ENCODE data around the gene NOTUM.

The NOTUM gene

GRCh38 chr17:81935709-81936084, 25.3 kb downstream of the NOTUM start:
- DNase-seq (ENCODE audit: low spot score) = no peak

DNA sequence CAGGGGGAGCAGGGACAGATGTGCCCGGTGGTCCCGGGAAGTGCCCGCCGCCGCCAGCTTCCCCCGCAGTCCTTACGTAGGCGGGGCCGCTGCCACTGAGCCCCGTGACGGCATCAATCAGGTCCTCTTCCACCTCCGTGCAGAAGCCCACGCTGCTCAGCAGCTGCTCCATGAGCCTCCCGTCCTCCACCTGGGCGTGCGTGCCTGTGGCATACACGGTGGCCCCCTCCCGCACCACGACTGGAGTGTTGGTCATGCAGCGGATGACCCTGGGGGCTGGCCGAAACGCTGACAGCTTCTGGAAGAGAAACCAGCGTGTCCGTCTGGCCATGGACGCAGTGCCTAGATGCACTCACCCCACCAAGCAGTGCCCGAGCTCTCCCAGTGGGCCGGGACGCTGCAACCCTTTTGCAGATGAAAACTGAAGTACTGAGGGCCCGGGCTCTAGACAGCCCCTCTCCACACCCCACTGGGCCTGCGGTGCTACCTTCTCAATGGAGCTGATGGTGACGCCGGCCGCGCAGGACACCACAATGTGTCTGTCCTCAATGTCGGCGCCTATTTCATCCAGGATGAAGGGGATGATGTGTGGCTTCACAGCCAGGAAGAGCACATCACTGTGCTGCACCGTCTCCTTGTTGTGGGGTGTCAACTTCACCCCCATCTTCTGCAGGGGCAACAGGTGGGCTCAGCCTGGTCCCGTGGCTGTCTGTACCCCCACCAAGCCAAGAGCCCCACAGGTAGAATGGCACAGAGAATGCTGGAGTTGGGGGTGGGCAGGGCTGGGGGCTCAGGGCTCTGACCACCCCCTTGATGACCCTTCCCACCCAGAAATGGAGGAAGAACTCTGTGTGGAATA, 25.9 kb downstream of the NOTUM start:
- DNase-seq (ENCODE audit: low spot score) = no peak

GRCh38 chr17:81934098-81934757, 26.8 kb downstream of the NOTUM start:
- DNase-seq (ENCODE audit: low spot score) = no peak

DNA sequence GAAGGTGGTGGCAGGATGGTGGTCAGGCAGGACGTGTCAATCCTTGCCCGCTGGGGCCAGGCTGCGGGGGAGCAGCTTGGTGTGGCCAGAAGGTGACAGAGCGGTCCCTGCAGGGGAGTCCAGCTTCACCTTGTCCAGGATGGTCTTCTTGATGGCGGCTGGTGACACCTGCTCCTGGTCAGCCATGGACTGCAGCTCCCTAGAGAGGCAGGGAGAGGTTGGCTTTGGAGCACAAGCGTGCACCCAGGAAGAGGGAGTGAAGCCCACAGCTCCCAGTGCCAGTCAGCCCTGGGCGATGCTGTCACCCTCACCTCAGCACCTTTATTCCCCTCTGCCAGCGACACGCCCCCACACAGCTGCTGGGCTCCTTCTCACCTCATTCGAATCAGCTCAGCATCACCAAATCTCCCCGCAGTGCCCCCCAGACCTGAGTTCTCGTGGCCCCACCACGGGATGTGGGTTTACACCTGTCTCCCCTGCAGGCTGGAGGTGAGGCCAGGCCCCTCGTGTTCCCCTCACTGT, 27.7 kb downstream of the NOTUM start:
- DNase-seq (ENCODE audit: low spot score) = no peak

GRCh38 chr17:81932333-81932983, 28.5 kb downstream of the NOTUM start:
- no peak for DNase-seq (ENCODE audit: low spot score)

GRCh38 chr17:81931557-81932332, 29.2 kb downstream of the NOTUM start:
- DNase-seq (ENCODE audit: low spot score) = no peak

- DNase-seq (ENCODE audit: low spot score) = no peak
These were observed 29.8 kb downstream of the NOTUM start for GRCh38 chr17:81931189-81931556.

DNA sequence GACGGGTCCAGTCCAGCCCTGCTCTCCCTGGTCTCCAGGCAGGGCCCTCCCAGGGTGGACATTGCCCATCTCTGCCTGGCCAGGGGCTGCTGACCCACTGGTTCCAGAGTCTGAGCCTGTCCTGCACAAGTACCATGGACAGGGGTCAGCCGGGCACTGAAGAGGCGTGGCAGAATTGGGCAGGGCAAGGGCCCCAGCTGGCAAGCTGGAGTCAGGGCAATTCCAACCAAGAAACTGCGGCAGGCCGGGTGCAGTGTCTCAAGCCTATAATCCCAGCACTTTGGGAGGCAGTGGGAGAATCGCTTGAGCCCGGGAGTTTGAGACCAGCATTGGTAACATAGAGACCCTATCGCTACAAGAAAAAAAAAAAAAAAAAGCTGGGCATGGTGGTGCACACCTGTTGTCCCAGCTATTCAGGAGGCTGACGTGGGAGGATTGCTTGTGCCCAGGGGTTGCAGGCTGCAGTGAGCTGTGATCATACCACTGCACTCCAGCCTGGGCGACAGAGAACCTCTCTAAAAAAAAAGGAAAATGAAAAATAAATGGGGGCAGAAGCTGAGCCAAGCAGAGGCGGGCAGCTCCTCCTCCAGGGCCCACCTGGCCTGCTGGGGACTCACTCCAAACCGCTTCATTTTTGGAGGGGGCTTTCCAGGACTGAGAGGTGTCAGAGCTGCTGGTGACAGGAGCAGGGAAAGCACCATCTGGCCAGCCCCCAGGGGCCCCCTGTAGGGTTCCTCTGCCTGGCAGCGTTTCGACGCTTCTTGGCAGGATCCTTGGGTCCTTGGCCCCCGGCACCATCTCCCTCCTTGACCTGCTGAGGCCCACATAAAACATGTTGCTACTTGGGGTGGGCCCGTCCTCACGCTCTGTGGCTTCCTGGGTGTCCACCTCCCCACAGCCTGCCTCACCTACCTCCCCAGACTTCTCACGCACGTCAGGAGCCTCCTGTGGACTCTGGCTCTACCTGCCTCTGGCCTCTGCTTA, 30.6 kb downstream of the NOTUM start:
- no peak for DNase-seq (ENCODE audit: low spot score)

GRCh38 chr17:81929253-81930141, 31.5 kb downstream of the NOTUM start:
- no peak for DNase-seq (ENCODE audit: low spot score)

- DNase-seq (ENCODE audit: low spot score) = no peak
These were observed 32.3 kb downstream of the NOTUM start for GRCh38 chr17:81928544-81929252.

- DNase-seq (ENCODE audit: low spot score) = peak; percentile 86
These were observed 33.1 kb downstream of the NOTUM start, which contains the start of gene MAFG for GRCh38 chr17:81927653-81928543. Gene MAFG (minus strand): TSS chr17:81927735. CDS start chr17:81923185, 4,550 bp downstream.

- DNase-seq (ENCODE audit: low spot score) = no peak
These were observed 33.8 kb downstream of the NOTUM start for GRCh38 chr17:81927152-81927652.

GRCh38 chr17:81926451-81927151, 34.4 kb downstream of the NOTUM start:
- DNase-seq (ENCODE audit: low spot score) = peak; percentile 52

DNA sequence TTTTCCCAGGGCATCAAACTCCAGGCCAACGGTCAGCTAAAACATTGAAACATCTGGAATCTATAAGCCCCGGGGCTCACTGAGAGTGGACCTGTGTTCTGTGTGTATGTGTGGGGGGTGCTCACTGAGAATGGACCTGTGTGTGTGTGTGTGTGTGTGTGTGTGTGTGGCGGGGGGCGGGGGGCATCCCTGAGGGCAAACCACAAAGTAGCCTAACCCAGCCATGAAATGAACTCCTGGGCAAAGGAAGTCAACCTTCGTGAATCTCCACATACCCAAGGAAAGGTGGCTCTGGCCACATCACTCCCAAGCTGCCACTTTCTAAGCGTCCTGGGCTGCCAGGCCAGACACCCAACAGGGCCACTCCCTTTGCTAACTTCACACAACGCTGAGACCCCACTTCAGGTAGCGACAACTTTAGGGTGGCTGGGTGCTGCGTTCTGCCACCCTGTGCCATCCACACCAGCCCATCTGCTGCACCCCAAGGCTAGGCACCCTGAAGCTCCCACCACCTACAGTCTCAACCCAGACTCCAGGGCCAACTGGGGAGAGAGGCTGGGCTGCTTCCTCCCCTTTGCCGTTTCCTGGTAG, 35.0 kb downstream of the NOTUM start:
- DNase-seq (ENCODE audit: low spot score) = no peak

- DNase-seq (ENCODE audit: low spot score) = peak; percentile 18
These were observed 36.1 kb downstream of the NOTUM start for GRCh38 chr17:81924557-81925532.

Measured in CD4-positive, alpha-beta T cell treated with Interleukin-15 for 4 hours (primary cell).